SU-DHL-6 (cell line): ENCODE results near the gene FAM240A.

Experiments used
- H2AFZ ChIP-seq: fragments of 200-600 bp; sonication (generic); 2 replicates; pipeline ENCODE4 v1.6.1; 2014; ENCODE audit warnings: low read depth, mild to moderate bottlenecking, moderate library complexity, mixed read lengths, antibody characterized with exemption, low read length; ENCODE audit not compliant: severe bottlenecking
- H3F3A ChIP-seq: fragments of 200-600 bp; shearing (Covaris generic); 2 replicates; pipeline ENCODE4 v1.6.0; 2016; ENCODE audit warnings: antibody characterized with exemption, mild to moderate bottlenecking; ENCODE audit not compliant: insufficient read depth
- H3K27ac ChIP-seq: fragments of 200-600 bp; sonication (generic); 2 replicates; pipeline ENCODE4 v1.5.1; 2016; ENCODE audit warnings: low read depth, mild to moderate bottlenecking, low read length, moderate library complexity, mixed read lengths
- H3K27me3 ChIP-seq: fragments of 200-600 bp; sonication (generic), shearing (Covaris generic); 2 replicates; pipeline ENCODE4 v1.6.0; 2014; ENCODE audit warnings: mild to moderate bottlenecking, low read length
- H3K36me3 ChIP-seq: fragments of 200-600 bp; sonication (generic); 2 replicates; pipeline ENCODE4 v1.6.1; 2014; ENCODE audit warnings: mild to moderate bottlenecking, low read length, mixed read lengths
- H3K4me2 ChIP-seq: fragments of 300-600, 200-600 bp; shearing (Covaris generic), sonication (generic); 2 replicates; pipeline ENCODE4 v1.6.0; 2014; ENCODE audit warnings: low read length, low read depth, mild to moderate bottlenecking; ENCODE audit not compliant: poor library complexity, severe bottlenecking
- H3K4me3 ChIP-seq: fragments of 200-600 bp; sonication (generic); 2 replicates; pipeline ENCODE4 v1.5.1; 2014; ENCODE audit warnings: antibody characterized with exemption, low read length, mild to moderate bottlenecking, mixed read lengths; ENCODE audit not compliant: insufficient read depth, poor library complexity, severe bottlenecking
- H3K79me2 ChIP-seq: fragments of 200-600 bp; sonication (generic); 2 replicates; pipeline ENCODE4 v1.6.1; 2014; ENCODE audit warnings: mild to moderate bottlenecking, low read length, moderate library complexity; ENCODE audit not compliant: insufficient read depth
- H3K9ac ChIP-seq: fragments of 200-600 bp; sonication (generic); 2 replicates; pipeline ENCODE4 v1.7.0; 2014; ENCODE audit warnings: mild to moderate bottlenecking, low read length
- H3K9me2 ChIP-seq: fragments of 200-600 bp; sonication (generic); replicated peaks from 2 replicates; pipeline ENCODE4 v1.6.1; 2014; ENCODE audit warnings: low read length; ENCODE audit not compliant: insufficient read depth
- H3K9me3 ChIP-seq: fragments of 200-600 bp; sonication (generic); 2 replicates; pipeline ENCODE4 v1.6.1; 2014; ENCODE audit warnings: low read length, mixed read lengths; ENCODE audit not compliant: insufficient read depth
- H4K20me1 ChIP-seq: fragments of 200-600 bp; sonication (generic); 2 replicates; pipeline ENCODE4 v1.6.1; 2014; ENCODE audit warnings: low read depth, mild to moderate bottlenecking, antibody characterized with exemption, low read length, moderate library complexity, mixed read lengths
- CTCF ChIP-seq: fragments of 200-600 bp; sonication (generic); IDR thresholded peaks from one replicate; pipeline ENCODE4 v1.5.1; 2017; ENCODE audit warnings: antibody characterized with exemption, mild to moderate bottlenecking, low read length, moderate library complexity; ENCODE audit not compliant: insufficient read depth, poor library complexity, severe bottlenecking
- EZH2phosphoT487 ChIP-seq: fragments of 200-600 bp; sonication (generic), shearing (Covaris generic); conservative IDR thresholded peaks from 2 replicates; pipeline ENCODE4 v1.6.1; 2018; ENCODE audit warnings: mild to moderate bottlenecking, antibody characterized with exemption, low read length, moderate library complexity, mixed read lengths

The FAM240A gene

GRCh38 chr3:46659285-46659684, 47.0 kb downstream of the FAM240A start:
- H4K20me1 ChIP-seq: no peaks in the 10 kb centered on the region
- no peak overlapping the region for H3K9ac ChIP-seq
- no peak for TF ChIP-seq CTCF
- no peak for TF ChIP-seq EZH2phosphoT487
- no peak overlapping the region for H2AFZ ChIP-seq
- no peaks in the 10 kb centered on the region for H3K9me2 ChIP-seq
- no peaks in the 10 kb centered on the region for H3K9me3 ChIP-seq
- no peaks in the 10 kb centered on the region for H3K79me2 ChIP-seq
- no peaks in the 10 kb centered on the region for H3F3A ChIP-seq
- H3K4me2 ChIP-seq: no peak overlapping the region
- H3K36me3 ChIP-seq: no peaks in the 10 kb centered on the region
- no peak overlapping the region for H3K27ac ChIP-seq
- no peak overlapping the region for H3K4me3 ChIP-seq
- no peaks in the 10 kb centered on the region for H3K27me3 ChIP-seq

GRCh38 chr3:46660003-46660402, 47.7 kb downstream of the FAM240A start:
- Histone ChIP-seq H3K9me3 (no peaks in the 10 kb centered on the region), H3F3A (no peaks in the 10 kb centered on the region), H3K9me2 (no peaks in the 10 kb centered on the region), H3K4me2 (no peak overlapping the region), H3K36me3 (no peaks in the 10 kb centered on the region), H4K20me1 (no peaks in the 10 kb centered on the region), H3K9ac (no peak overlapping the region), H3K4me3 (no peak overlapping the region), H3K27me3 (no peaks in the 10 kb centered on the region), H3K27ac (no peak overlapping the region), H2AFZ (no peak overlapping the region), H3K79me2 (no peaks in the 10 kb centered on the region)
- TF ChIP-seq CTCF (no peak), EZH2phosphoT487 (no peak)

GRCh38 chr3:46660543-46661523, 48.5 kb downstream of the FAM240A start:
- Histone ChIP-seq H3K79me2 (no peaks in the 10 kb centered on the region), H4K20me1 (no peaks in the 10 kb centered on the region)

More at GRCh38 chr3:46660543-46661523, 48.5 kb downstream of the FAM240A start:
- no peak overlapping the region for H3K27ac ChIP-seq
- H3K9ac ChIP-seq: no peak overlapping the region
- no peak overlapping the region for H3K4me2 ChIP-seq
- H3K9me2 ChIP-seq: no peaks in the 10 kb centered on the region
- no peaks in the 10 kb centered on the region for H3F3A ChIP-seq
- no peaks in the 10 kb centered on the region for H3K36me3 ChIP-seq
- TF ChIP-seq CTCF (no peak), EZH2phosphoT487 (no peak)
- H3K4me3 ChIP-seq: no peak overlapping the region
- H3K9me3 ChIP-seq: no peaks in the 10 kb centered on the region
- no peak overlapping the region for H2AFZ ChIP-seq
- no peaks in the 10 kb centered on the region for H3K27me3 ChIP-seq
